HCT116 (cell line): ENCODE data around the gene ACOT9. TPM values are rescaled to one million over a fixed set of nuclear protein-coding genes. Genes with fewer than 3 reads are reported as not detected.

Experiments
- ATAC-seq: fragments of 200-7000 bp; cut with Tn5 transposase; 2 replicates; pipeline ENCODE4 v1.9.1; 2020; ENCODE audit warnings: mild to moderate bottlenecking, moderate library complexity
- BruUV-seq: library from RNA; stranded (reverse); fragments of 400-500 nt; replicated peaks from 2 replicates; lab custom pipeline; 2021; lab: Mats Ljungman, UMichigan
- CTCF ChIA-PET: fragments of 300-600 bp; sonication (Branson Sonifier 250); formaldehyde crosslinking; loops from one replicate; lab custom pipeline; 2021; ENCODE audit warnings: antibody characterized with exemption; lab: Charles Lee
- POLR2A ChIA-PET: fragments of 300-600, 350-600 bp; sonication (Branson Sonifier 250); formaldehyde crosslinking; loops from one replicate; lab custom pipeline; 2021; ENCODE audit warnings: antibody characterized with exemption; lab: Charles Lee
- RAD21 ChIA-PET, 2 experiments: fragments of 300-600 bp; sonication (Branson Sonifier 250); formaldehyde crosslinking; loops; one replicate each; lab custom pipeline; 2023; ENCODE audit warnings: low total read pairs in 2 of 2; ENCODE audit not compliant: uncharacterized antibody in 2 of 2, unreplicated experiment in 2 of 2, low non-redundant PET in 1 of 2; lab: Charles Lee
- DNase-seq: peaks from one replicate; pipeline ENCODE4 v3.0.0-alpha.2; 2010; ENCODE audit warnings: low read depth, low spot score
- H2AFZ ChIP-seq: fragments of 200-600 bp; shearing (Covaris generic), sonication (generic); 2 replicates; pipeline ENCODE4 v1.6.1; 2017; ENCODE audit warnings: low read depth, mixed run types, mixed read lengths, antibody characterized with exemption, low read length; ENCODE audit not compliant: poor library complexity, severe bottlenecking
- H3K27ac ChIP-seq: 2 replicates; pipeline ENCODE4 v1.5.1; 2012; ENCODE audit warnings: low read depth, low read length
- H3K27me3 ChIP-seq: fragments of 200-600 bp; sonication (generic); 2 replicates; pipeline ENCODE4 v1.6.1; 2016; ENCODE audit warnings: mixed run types, low read length, mixed read lengths; ENCODE audit not compliant: insufficient read depth
- H3K36me3 ChIP-seq, 2 experiments: fragments of 200-500 bp in 1 of 2; fragments of 200-600 bp in 1 of 2; sonication (Bioruptor generic) in 1 of 2; sonication (generic) in 1 of 2; 2 replicates each; pipeline versions ENCODE4 v1.5.1 to v1.6.1; 2014 to 2016; ENCODE audit warnings: low read length in 2 of 2, inconsistent platforms in 1 of 2, mixed read lengths in 1 of 2, mixed run types in 1 of 2; ENCODE audit not compliant: insufficient read depth in 2 of 2, control insufficient read depth in 1 of 2
- H3K4me1 ChIP-seq, 2 experiments: fragments of 200-600 bp in 1 of 2; sonication (generic) in 1 of 2; 2 replicates each; pipeline versions ENCODE4 v1.5.1 to v1.6.1; 2012 to 2017; ENCODE audit warnings: low read length in 2 of 2, inconsistent platforms in 1 of 2, mild to moderate bottlenecking in 1 of 2, mixed read lengths in 1 of 2, mixed run types in 1 of 2, moderate library complexity in 1 of 2; ENCODE audit not compliant: insufficient read depth in 2 of 2, control insufficient read depth in 1 of 2
- H3K4me2 ChIP-seq: fragments of 200-600 bp; sonication (generic); 2 replicates; pipeline ENCODE4 v1.6.1; 2017; ENCODE audit warnings: mixed run types, low read length, mixed read lengths
- H3K4me3 ChIP-seq, 2 experiments: fragments of 200-600 bp in 1 of 2; sonication (generic) in 1 of 2; replicated peaks in 1 of 2; 2 replicates each; pipeline ENCODE4 v1.5.1; 2011 to 2016; ENCODE audit warnings: low read length in 2 of 2, control low read depth in 1 of 2, low read depth in 1 of 2, mild to moderate bottlenecking in 1 of 2, mixed read lengths in 1 of 2, mixed run types in 1 of 2
- H3K79me2 ChIP-seq: fragments of 200-600 bp; sonication (generic); 2 replicates; pipeline ENCODE4 v1.6.1; 2017; ENCODE audit warnings: mild to moderate bottlenecking, mixed run types, low read length, moderate library complexity, mixed read lengths; ENCODE audit not compliant: insufficient read depth
- H3K9ac ChIP-seq: fragments of 200-600 bp; sonication (generic); 2 replicates; pipeline ENCODE4 v1.6.1; 2016; ENCODE audit warnings: low read length, mixed read lengths
- H3K9me2 ChIP-seq: fragments of 200-600 bp; sonication (generic), shearing (Covaris generic); 2 replicates; pipeline ENCODE4 v1.6.1; 2017; ENCODE audit warnings: mixed run types, mild to moderate bottlenecking, moderate library complexity; ENCODE audit not compliant: insufficient read depth
- H3K9me3 ChIP-seq, 2 experiments: fragments of 200-500 bp in 1 of 2; fragments of 200-600 bp in 1 of 2; sonication (Bioruptor generic) in 1 of 2; sonication (generic) in 1 of 2; 2 replicates each; pipeline ENCODE4 v1.6.1; 2014 to 2017; ENCODE audit warnings: low read length in 2 of 2, mixed read lengths in 2 of 2, inconsistent platforms in 1 of 2, low read depth in 1 of 2, mild to moderate bottlenecking in 1 of 2, mixed run types in 1 of 2, moderate library complexity in 1 of 2; ENCODE audit not compliant: control insufficient read depth in 1 of 2, insufficient read depth in 1 of 2
- H4K20me1 ChIP-seq: fragments of 200-600 bp; sonication (generic), shearing (Covaris generic); 2 replicates; pipeline ENCODE4 v1.6.1; 2017; ENCODE audit warnings: mixed run types, mild to moderate bottlenecking, moderate library complexity; ENCODE audit not compliant: insufficient read depth
- ATF3 ChIP-seq: IDR thresholded peaks from 2 replicates; pipeline ENCODE4 v1.6.1; 2012
- CBX3 ChIP-seq: IDR thresholded peaks from 2 replicates; pipeline ENCODE4 v1.6.1; 2012; ENCODE audit warnings: low read depth
- EGR1 ChIP-seq: IDR thresholded peaks from 2 replicates; pipeline ENCODE4 v1.6.1; 2012; ENCODE audit warnings: low read depth
- POLR2AphosphoS5 ChIP-seq: IDR thresholded peaks from 2 replicates; pipeline ENCODE4 v1.6.1; 2011; ENCODE audit warnings: mild to moderate bottlenecking, low read depth, low read length, moderate library complexity
- REST ChIP-seq: IDR thresholded peaks from 2 replicates; pipeline ENCODE4 v1.6.1; 2012; ENCODE audit warnings: low read depth
- SIN3A ChIP-seq: IDR thresholded peaks from 2 replicates; pipeline ENCODE4 v1.6.1; 2012; ENCODE audit warnings: low read depth
- SRF ChIP-seq: IDR thresholded peaks from 2 replicates; pipeline ENCODE4 v1.6.1; 2012; ENCODE audit warnings: low read depth
- TCF7L2 ChIP-seq: IDR thresholded peaks from 2 replicates; pipeline ENCODE4 v1.7.0; 2011; ENCODE audit warnings: borderline replicate concordance, inconsistent platforms; ENCODE audit not compliant: insufficient read depth, insufficient read length; ENCODE audit errors: extremely low read depth
- YY1 ChIP-seq: IDR thresholded peaks from 2 replicates; pipeline ENCODE4 v1.6.1; 2011; ENCODE audit warnings: low read length, low read depth, moderate library complexity, mild to moderate bottlenecking; ENCODE audit not compliant: insufficient replicate concordance; ENCODE audit errors: extremely low read depth
- ZFX ChIP-seq: fragments of 450-650 bp; IDR thresholded peaks from 2 replicates; pipeline ENCODE4 v1.6.1; 2017
- intact Hi-C: fragments of 100-400 bp; cut with micrococcal nuclease; formaldehyde crosslinking; loops from 2 replicates; pipeline ENCODE4 v1.10.0; 2022
- total RNA-seq: library from RNA; stranded (reverse); gene quantifications from one replicate; pipeline ENCODE4 v1.2.1, GENCODE V29; 2021; ENCODE audit not compliant: unreplicated experiment

The ACOT9 gene
- total RNA-seq, 1 experiment from 2014 or later: 59.7 TPM

DNA sequence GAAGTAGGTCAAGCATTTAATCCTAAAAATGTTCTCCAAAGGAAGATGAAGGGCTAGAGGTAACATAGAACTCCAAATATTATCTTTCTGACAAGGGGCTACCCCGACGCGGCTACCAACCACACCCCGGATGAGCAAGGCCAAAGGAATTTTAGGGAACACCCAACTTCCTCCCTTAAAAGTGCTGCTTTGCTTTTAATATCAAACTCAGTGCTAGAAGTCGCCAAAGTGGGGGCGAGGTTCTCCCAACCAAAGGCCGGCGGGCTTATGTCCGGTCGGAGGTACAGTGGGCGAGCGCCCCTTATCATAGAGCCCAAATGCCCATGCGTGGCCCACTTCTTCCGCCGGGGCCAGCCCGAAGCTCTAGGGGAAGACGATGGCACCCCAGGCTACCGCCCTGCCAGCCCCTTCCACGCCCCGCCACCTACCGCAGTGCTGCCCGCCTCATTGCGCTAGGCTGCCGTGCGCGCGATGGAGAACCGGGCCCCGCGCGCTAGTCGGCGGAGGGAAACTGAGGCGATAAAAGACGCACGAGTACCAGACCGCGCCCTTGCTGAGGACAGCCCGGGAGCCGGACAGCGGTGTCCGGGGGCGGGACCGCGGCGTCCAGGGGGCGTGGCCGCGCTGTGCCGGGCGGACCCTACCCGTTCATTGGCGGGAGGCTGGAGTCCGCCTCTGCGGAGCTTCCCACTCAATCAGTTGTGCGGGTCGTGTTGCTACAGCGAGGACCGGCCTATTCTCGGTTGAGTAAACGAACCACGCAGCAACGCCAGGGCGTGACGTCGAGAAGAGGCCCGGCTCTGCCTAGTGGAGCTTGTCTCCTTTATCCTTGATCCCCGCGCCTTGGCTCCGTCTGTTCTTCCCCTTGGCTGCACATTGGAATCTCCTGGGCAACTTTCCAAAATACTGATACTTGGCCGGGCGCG lies at the start of gene ACOT9 (continued):
- TF ChIP-seq REST (no peak), ZFX (no peak), EGR1 (peak; percentile 79; the same call in 1 of the 2 replicates), YY1 (no peak)
- TF ChIP-seq, all 23 proteins: peak for 9

GRCh38 chrX:23790155-23790497 lies 47.0 kb upstream of the ACOT9 start:
- Histone ChIP-seq H4K20me1 (0 out of 2 replicates have a peak, but pooled peaks cover 2% of the 10 kb centered on the region), H2AFZ (no peak overlapping the region), H3K9me2 (no peaks in the 10 kb centered on the region), H3K9me3 (no peaks in the 10 kb centered on the region), H3K4me1 (peaks cover 30% of the 10 kb centered on the region in 2 experiments), H3K4me2 (no peak overlapping the region), H3K79me2 (0 out of 2 replicates have a peak, but pooled peaks cover 2% of the 10 kb centered on the region), H3K36me3 (peaks cover 0 to 5% of the 10 kb centered on the region in 2 experiments; a peak in 1 of 4 replicates), H3K27ac (no peak overlapping the region), H3K4me3 (no peak overlapping the region), H3K9ac (no peak overlapping the region), H3K27me3 (no peaks in the 10 kb centered on the region)
- BruUV-seq: no TSS peak
- CTCF ChIA-PET: no interaction called here
- TF ChIP-seq POLR2AphosphoS5: no peak
- no peak for TF ChIP-seq SIN3A
- no peak for TF ChIP-seq SRF
- no peak for TF ChIP-seq ATF3
- TF ChIP-seq TCF7L2: no peak
- TF ChIP-seq CBX3: no peak
- RAD21 ChIA-PET: no interaction called here
- POLR2A ChIA-PET: interaction anchor here (1.6 kb wide), 1 partner anchor 17 kb away, joined by 4 read pairs; no protein-coding TSS in a partner anchor
- no peak for DNase-seq
- no peak for ATAC-seq
- intact Hi-C loops: no loop called here
